ENCODE data around the gene RYR3.

RYR3 gene

GRCh38 chr15:33837294-33837693, 526.5 kb downstream of the RYR3 start:
- no peak for DNase-seq (ENCODE audit: low read depth)

GRCh38 chr15:33839540-33839939, 528.8 kb downstream of the RYR3 start:
- DNase-seq (ENCODE audit: low read depth): no peak

- DNase-seq (ENCODE audit: low read depth): no peak
Measured at GRCh38 chr15:33840615-33841014, 529.8 kb downstream of the RYR3 start.

GRCh38 chr15:33844186-33844585, 533.4 kb downstream of the RYR3 start:
- no peak for DNase-seq (ENCODE audit: low read depth)

GRCh38 chr15:33844597-33844996, 533.8 kb downstream of the RYR3 start:
- no peak for DNase-seq (ENCODE audit: low read depth)

- DNase-seq (ENCODE audit: low read depth): no peak
Measured at GRCh38 chr15:33846142-33846541, 535.4 kb downstream of the RYR3 start.

- no peak for DNase-seq (ENCODE audit: low read depth)
Measured at GRCh38 chr15:33846862-33847261, 536.1 kb downstream of the RYR3 start.

GRCh38 chr15:33848011-33848410, 537.2 kb downstream of the RYR3 start:
- no peak for DNase-seq (ENCODE audit: low read depth)

GRCh38 chr15:33851079-33851478, 540.3 kb downstream of the RYR3 start:
- no peak for DNase-seq (ENCODE audit: low read depth)

- DNase-seq (ENCODE audit: low read depth): no peak
Measured at GRCh38 chr15:33852094-33852493, 541.3 kb downstream of the RYR3 start.

- DNase-seq (ENCODE audit: low read depth): peak; percentile 81
Measured at GRCh38 chr15:33852570-33852969, 541.8 kb downstream of the RYR3 start.

GRCh38 chr15:33857726-33858125, 547.0 kb downstream of the RYR3 start:
- DNase-seq (ENCODE audit: low read depth): no peak

GRCh38 chr15:33858836-33859235, 548.1 kb downstream of the RYR3 start:
- no peak for DNase-seq (ENCODE audit: low read depth)

GRCh38 chr15:33859992-33860545, 549.3 kb downstream of the RYR3 start:
- no peak for DNase-seq (ENCODE audit: low read depth)

- peak; percentile 67 for DNase-seq (ENCODE audit: low read depth)
Measured at GRCh38 chr15:33860754-33861153, 550.0 kb downstream of the RYR3 start.

- DNase-seq (ENCODE audit: low read depth): no peak
Measured at GRCh38 chr15:33864360-33865075, 553.8 kb downstream of the RYR3 start.

- no peak for DNase-seq (ENCODE audit: low read depth)
Measured at GRCh38 chr15:33865416-33865815, 554.6 kb downstream of the RYR3 start.

GRCh38 chr15:33866101-33866737, 555.5 kb downstream of the RYR3 start:
- no peak for DNase-seq (ENCODE audit: low read depth)

GRCh38 chr15:33871980-33872379, 561.2 kb downstream of the RYR3 start:
- DNase-seq (ENCODE audit: low read depth): no peak

- no peak for DNase-seq (ENCODE audit: low read depth)
Measured at GRCh38 chr15:33872416-33873106, 561.8 kb downstream of the RYR3 start.

- DNase-seq (ENCODE audit: low read depth): no peak
Measured at GRCh38 chr15:33874156-33874555, 563.4 kb downstream of the RYR3 start.

- no peak for DNase-seq (ENCODE audit: low read depth)
Measured at GRCh38 chr15:33882921-33883320, 572.2 kb downstream of the RYR3 start.

GRCh38 chr15:33888176-33888575, 577.4 kb downstream of the RYR3 start:
- DNase-seq (ENCODE audit: low read depth): no peak
